NB4 (cell line): ENCODE results near the gene PLAC1.

ENCODE experiments used
- DNase-seq: peaks from one replicate; pipeline ENCODE4 v3.0.0; 2010; ENCODE audit warnings: low read depth
- H3K4me3 ChIP-seq: one replicate; pipeline ENCODE4 v1.5.1; 2011; ENCODE audit warnings: mild to moderate bottlenecking, low read depth, low read length, moderate library complexity
- CTCF ChIP-seq: IDR thresholded peaks from one replicate; pipeline ENCODE4 v1.5.1; 2012; ENCODE audit warnings: low read depth, low read length
- MAX ChIP-seq: IDR thresholded peaks from 2 replicates; pipeline ENCODE4 v1.6.1; 2011; ENCODE audit warnings: low read depth, low read length
- MYC ChIP-seq: IDR thresholded peaks from 2 replicates; pipeline ENCODE4 v1.6.1; 2011; ENCODE audit warnings: low read depth, low read length
- POLR2A ChIP-seq: IDR thresholded peaks from 2 replicates; pipeline ENCODE4 v1.6.1; 2011; ENCODE audit warnings: mild to moderate bottlenecking; ENCODE audit not compliant: insufficient read length; ENCODE audit errors: extremely low read depth

PLAC1 gene

GRCh38 chrX:134636851-134637250 is 21.4 kb downstream of the PLAC1 start:
- H3K4me3 ChIP-seq: no peak overlapping the region
- no peak for DNase-seq
- TF ChIP-seq CTCF: no peak
- no peak for TF ChIP-seq MYC
- TF ChIP-seq POLR2A: no peak
- TF ChIP-seq MAX: no peak

- no peak overlapping the region for H3K4me3 ChIP-seq
- DNase-seq: peak; percentile 43
- no peak for TF ChIP-seq POLR2A
- no peak for TF ChIP-seq MYC
- TF ChIP-seq MAX: no peak
- TF ChIP-seq CTCF: no peak
These were observed 23.6 kb downstream of the PLAC1 start for GRCh38 chrX:134634691-134635090.

GRCh38 chrX:134633832-134634231 is 24.4 kb downstream of the PLAC1 start:
- DNase-seq: peak; percentile 26
- no peak overlapping the region for H3K4me3 ChIP-seq
- TF ChIP-seq CTCF (no peak), POLR2A (no peak), MAX (no peak), MYC (no peak)

DNA sequence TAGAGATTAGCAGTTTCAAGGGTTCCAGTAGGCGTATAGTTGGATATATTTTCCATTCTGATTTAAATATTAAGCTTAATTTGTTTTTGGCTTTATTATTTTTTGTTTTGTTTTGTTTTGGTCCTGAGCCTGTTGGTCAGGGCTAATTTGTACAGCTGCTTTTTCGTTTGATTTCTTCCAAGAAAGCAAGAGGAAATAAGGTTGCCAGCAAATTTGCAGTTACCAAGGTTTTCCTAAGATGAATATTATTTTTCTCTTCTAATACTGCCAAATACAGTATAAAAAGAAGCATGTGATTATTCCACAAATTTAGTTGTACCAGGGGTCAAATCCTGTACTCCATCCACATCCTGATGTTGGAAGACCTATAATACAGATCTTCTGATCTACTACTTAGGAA is 24.9 kb downstream of the PLAC1 start:
- TF ChIP-seq POLR2A (no peak), MYC (no peak), MAX (no peak), CTCF (no peak)
- no peak overlapping the region for H3K4me3 ChIP-seq
- no peak for DNase-seq

GRCh38 chrX:134632355-134632754 is 25.9 kb downstream of the PLAC1 start:
- TF ChIP-seq POLR2A (no peak), MAX (no peak), CTCF (no peak)
- no peak for DNase-seq
- no peak overlapping the region for H3K4me3 ChIP-seq

DNA sequence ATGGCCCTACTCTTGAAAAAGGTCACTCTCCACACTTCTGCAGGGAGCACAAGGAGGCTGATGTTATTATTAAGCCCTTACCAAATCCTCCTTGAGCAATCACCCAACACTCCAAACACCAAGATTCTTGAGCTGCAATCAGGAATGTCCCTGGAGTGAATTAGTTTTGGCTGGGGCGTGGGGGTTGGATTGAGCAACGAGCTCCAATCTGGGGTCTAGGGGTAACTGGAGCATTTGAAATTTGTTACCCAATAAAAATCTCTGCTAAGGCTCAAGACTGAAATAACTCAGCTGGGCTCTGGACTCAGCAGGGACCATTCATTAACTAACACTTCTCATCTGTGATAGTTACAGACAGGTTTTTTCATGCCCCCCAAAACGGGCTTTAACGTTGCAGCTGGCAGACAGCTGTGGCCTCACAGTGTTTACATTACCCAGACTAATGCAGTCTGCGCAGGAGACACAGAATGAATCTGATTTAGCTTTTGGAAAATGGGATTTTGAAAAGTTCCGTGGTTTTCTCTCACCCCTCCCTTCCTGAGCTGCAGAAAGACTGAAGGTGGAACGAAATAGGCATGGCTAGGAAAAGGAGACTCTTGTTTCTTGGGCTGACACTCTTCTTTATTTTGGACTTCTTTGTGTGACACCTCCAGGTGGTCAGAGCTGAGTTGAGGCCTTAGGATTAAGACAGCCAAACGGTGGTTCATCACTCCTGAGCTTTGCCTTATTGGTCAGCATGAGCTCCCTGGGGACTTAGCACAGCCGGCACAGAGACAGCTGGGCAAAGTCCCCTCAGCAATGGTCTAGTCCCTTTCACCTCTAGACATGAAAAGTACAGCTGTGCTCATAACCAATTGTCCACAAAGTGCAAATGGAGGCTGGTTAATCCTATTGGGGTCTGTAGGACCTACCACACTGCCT is 26.6 kb downstream of the PLAC1 start:
- H3K4me3 ChIP-seq: no peak overlapping the region
- no peak for DNase-seq
- no peak for TF ChIP-seq CTCF
- TF ChIP-seq MAX: no peak
- no peak for TF ChIP-seq MYC
- no peak for TF ChIP-seq POLR2A
